Ishikawa (cell line): ENCODE data around the gene PLXNC1.

Experiments
- CEBPB ChIP-seq: IDR thresholded peaks from 2 replicates; pipeline ENCODE4 v1.6.1; 2012
- CREB1 ChIP-seq: IDR thresholded peaks from 2 replicates; pipeline ENCODE4 v1.6.1; 2012; ENCODE audit warnings: low read depth
- EGR1 ChIP-seq: IDR thresholded peaks from 2 replicates; pipeline ENCODE4 v1.6.1; 2012
- EP300 ChIP-seq: IDR thresholded peaks from 2 replicates; pipeline ENCODE4 v1.6.1; 2012; ENCODE audit warnings: borderline replicate concordance
- FOXM1 ChIP-seq: IDR thresholded peaks from 2 replicates; pipeline ENCODE4 v1.6.1; 2012; ENCODE audit warnings: low read depth, borderline replicate concordance
- MAX ChIP-seq: IDR thresholded peaks from 2 replicates; pipeline ENCODE4 v1.6.1; 2012
- RAD21 ChIP-seq: IDR thresholded peaks from 2 replicates; pipeline ENCODE4 v1.6.1; 2012; ENCODE audit warnings: low read depth
- TAF1 ChIP-seq: IDR thresholded peaks from 2 replicates; pipeline ENCODE4 v1.6.1; 2012; ENCODE audit warnings: low read depth, mild to moderate bottlenecking
- TCF12 ChIP-seq: IDR thresholded peaks from 2 replicates; pipeline ENCODE4 v1.6.1; 2012; ENCODE audit warnings: low read depth
- TEAD4 ChIP-seq: IDR thresholded peaks from 2 replicates; pipeline ENCODE4 v1.6.1; 2012
- YY1 ChIP-seq: IDR thresholded peaks from 2 replicates; pipeline ENCODE4 v1.6.1; 2012; ENCODE audit warnings: low read depth
- ZBTB7A ChIP-seq: IDR thresholded peaks from 2 replicates; pipeline ENCODE4 v1.6.1; 2012; ENCODE audit warnings: low read depth
- TF ChIP-seq, protein P1 (sequence below): IDR thresholded peaks from 2 replicates; pipeline ENCODE4 v1.6.1; 2012; ENCODE audit warnings: low read depth, mild to moderate bottlenecking

DNA sequence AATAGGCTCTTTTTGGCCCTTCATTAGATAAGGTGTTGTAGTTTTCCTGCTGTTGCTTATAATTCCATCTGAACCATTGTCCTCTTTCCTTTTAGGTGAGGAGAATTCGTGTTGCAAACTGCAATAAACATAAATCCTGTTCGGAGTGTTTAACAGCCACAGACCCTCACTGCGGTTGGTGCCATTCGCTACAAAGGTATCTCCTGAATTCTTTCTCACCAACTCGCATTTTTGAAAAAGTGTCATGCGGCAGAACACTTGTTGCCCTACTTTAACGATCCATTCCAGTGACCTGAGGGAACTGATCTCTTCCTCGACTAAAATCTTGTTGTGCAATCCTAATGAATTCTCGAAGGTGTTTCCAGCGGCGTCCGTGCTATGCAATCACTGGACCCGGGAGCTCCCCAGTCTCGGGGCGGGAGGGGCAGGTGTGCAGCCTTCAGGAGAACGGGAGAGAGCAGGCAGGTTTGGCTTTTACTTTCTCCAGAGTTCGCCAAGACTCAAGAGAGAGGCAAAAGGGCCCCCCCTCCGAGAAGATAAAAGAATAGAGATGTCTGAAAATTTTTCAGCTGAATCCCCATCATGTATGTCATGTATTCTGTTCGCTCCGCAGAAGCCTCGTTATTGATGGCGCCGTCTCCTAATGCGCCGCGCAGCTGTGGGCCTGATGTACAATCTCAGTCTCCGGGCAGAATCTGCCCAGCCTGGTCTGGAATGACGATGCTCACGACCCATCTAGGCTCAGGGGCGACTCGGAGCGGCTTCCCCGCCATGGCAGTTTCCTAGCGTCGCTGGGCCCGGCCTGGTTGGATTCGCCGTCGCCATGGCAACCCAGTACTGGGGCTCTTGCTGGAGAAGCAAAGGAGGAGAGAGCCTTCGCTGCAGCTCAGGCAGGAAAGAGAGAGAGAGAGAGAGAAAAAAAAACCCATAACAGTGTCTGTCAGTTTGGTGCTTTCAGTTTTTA, 38.2 kb downstream of the PLXNC1 start:
- TF ChIP-seq, protein P1, sequence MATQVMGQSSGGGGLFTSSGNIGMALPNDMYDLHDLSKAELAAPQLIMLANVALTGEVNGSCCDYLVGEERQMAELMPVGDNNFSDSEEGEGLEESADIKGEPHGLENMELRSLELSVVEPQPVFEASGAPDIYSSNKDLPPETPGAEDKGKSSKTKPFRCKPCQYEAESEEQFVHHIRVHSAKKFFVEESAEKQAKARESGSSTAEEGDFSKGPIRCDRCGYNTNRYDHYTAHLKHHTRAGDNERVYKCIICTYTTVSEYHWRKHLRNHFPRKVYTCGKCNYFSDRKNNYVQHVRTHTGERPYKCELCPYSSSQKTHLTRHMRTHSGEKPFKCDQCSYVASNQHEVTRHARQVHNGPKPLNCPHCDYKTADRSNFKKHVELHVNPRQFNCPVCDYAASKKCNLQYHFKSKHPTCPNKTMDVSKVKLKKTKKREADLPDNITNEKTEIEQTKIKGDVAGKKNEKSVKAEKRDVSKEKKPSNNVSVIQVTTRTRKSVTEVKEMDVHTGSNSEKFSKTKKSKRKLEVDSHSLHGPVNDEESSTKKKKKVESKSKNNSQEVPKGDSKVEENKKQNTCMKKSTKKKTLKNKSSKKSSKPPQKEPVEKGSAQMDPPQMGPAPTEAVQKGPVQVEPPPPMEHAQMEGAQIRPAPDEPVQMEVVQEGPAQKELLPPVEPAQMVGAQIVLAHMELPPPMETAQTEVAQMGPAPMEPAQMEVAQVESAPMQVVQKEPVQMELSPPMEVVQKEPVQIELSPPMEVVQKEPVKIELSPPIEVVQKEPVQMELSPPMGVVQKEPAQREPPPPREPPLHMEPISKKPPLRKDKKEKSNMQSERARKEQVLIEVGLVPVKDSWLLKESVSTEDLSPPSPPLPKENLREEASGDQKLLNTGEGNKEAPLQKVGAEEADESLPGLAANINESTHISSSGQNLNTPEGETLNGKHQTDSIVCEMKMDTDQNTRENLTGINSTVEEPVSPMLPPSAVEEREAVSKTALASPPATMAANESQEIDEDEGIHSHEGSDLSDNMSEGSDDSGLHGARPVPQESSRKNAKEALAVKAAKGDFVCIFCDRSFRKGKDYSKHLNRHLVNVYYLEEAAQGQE = no peak
- TF ChIP-seq EP300 (no peak), CEBPB (no peak), CREB1 (no peak), YY1 (no peak), RAD21 (no peak), TEAD4 (no peak), TAF1 (no peak), MAX (no peak), ZBTB7A (no peak), FOXM1 (no peak), TCF12 (no peak), EGR1 (no peak)
